Ovary (tissue), 3 donors: Measurements from ENCODE around the gene JARID2.

Source experiments
- CTCF ChIP-seq, 3 donors: fragments of 450-650 bp in 2 of 3; fragments of 200-600 bp in 1 of 3; IDR thresholded peaks; one replicate each; pipeline versions ENCODE4 v1.5.1 to v1.8.0; 2016 to 2022; ENCODE audit warnings: antibody characterized with exemption in 3 of 3, mild to moderate bottlenecking in 1 of 3
- EP300 ChIP-seq: sonication (generic); formaldehyde crosslinking; IDR thresholded peaks from one replicate; pipeline ENCODE4 v1.6.1; 2017; ENCODE audit warnings: antibody characterized with exemption
- POLR2A ChIP-seq: fragments of 450-650 bp; IDR thresholded peaks from one replicate; pipeline ENCODE4 v1.6.1; 2017; ENCODE audit warnings: antibody characterized with exemption, mild to moderate bottlenecking, moderate library complexity
- donor health status: DM: no; HTN: no; CAD: no.

- no peak for TF ChIP-seq POLR2A
- no peak for TF ChIP-seq CTCF (IDR thresholded peaks at IDR 0.05)
- no peak for TF ChIP-seq EP300
Observed at GRCh38 chr6:15409301-15410125, 163.6 kb downstream of the JARID2 start.
